Chondrocyte (in vitro differentiated cells): ENCODE data around the gene KLHL25. TPM values are rescaled to one million over a fixed set of nuclear protein-coding genes. Genes with fewer than 3 reads are reported as not detected.

Experiments used
- DNase-seq: peaks from one replicate; pipeline ENCODE4 v3.0.0; 2021; ENCODE audit warnings: mixed read lengths, low spot score
- H3K27ac Mint-ChIP-seq: one replicate; pipeline ENCODE4 v1.8.0; 2021; ENCODE audit warnings: mild to moderate bottlenecking, moderate library complexity, mixed read lengths; ENCODE audit not compliant: unreplicated experiment
- H3K27me3 Mint-ChIP-seq: 2 replicates; pipeline ENCODE4 v1.8.0; 2021; ENCODE audit warnings: low read depth, mixed read lengths
- H3K36me3 Mint-ChIP-seq: 2 replicates; pipeline ENCODE4 v1.8.0; 2021; ENCODE audit warnings: low read depth, mixed read lengths
- H3K4me1 Mint-ChIP-seq: 2 replicates; pipeline ENCODE4 v1.8.0; 2021; ENCODE audit warnings: low read depth, mild to moderate bottlenecking, mixed read lengths
- H3K4me3 Mint-ChIP-seq: one replicate; pipeline ENCODE4 v1.8.0; 2021; ENCODE audit warnings: mild to moderate bottlenecking, moderate library complexity, mixed read lengths; ENCODE audit not compliant: unreplicated experiment
- H3K9me3 Mint-ChIP-seq: 2 replicates; pipeline ENCODE4 v1.8.0; 2021; ENCODE audit warnings: low read depth, mixed read lengths
- total RNA-seq: library from RNA; stranded (reverse); gene quantifications from 3 replicates; pipeline ENCODE4 v1.2.1, GENCODE V29; 2021
- TF ChIP-seq, protein P1 (sequence below): fragments of 200-600 bp; sonication (generic); IDR thresholded peaks from 2 replicates; pipeline ENCODE4 v1.5.0; 2021; ENCODE audit warnings: antibody characterized with exemption, mild to moderate bottlenecking, moderate library complexity

Gene KLHL25
- total RNA-seq, 1 donor from 2014 or later = 3.4 TPM

DNA sequence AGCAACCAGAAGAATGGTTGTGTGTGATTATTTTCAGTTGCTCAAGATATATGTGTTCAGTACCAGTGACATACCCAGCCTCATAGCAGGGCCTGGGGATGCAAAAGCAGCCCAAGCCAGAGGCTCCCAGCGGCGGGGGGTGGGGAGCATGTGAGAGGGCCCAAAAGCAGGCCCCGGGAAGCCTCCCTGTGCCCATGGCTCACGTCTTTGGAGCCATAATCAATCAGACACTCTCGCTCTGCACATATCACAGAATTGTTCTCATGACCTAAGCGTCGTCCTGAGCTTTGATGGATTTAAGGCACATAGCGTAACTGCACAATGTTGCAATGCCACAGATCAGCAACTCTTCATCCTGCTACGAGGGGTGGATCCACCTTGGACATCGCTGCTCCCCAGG lies 20.8 kb downstream of the KLHL25 start:
- H3K4me1 Mint-ChIP-seq = peaks cover 26% of the 10 kb centered on the region

GRCh38 chr15:85773249-85773648 lies 21.5 kb downstream of the KLHL25 start:
- no peak overlapping the region for H3K27ac Mint-ChIP-seq

More for the DNA sequence above, 20.8 kb downstream of the KLHL25 start:
- DNase-seq = no peak
- no peaks in the 10 kb centered on the region for H3K9me3 Mint-ChIP-seq
- no peak overlapping the region for H3K27ac Mint-ChIP-seq
- no peaks in the 10 kb centered on the region for H3K27me3 Mint-ChIP-seq
- H3K4me3 Mint-ChIP-seq = no peak overlapping the region
- TF ChIP-seq, protein P1, sequence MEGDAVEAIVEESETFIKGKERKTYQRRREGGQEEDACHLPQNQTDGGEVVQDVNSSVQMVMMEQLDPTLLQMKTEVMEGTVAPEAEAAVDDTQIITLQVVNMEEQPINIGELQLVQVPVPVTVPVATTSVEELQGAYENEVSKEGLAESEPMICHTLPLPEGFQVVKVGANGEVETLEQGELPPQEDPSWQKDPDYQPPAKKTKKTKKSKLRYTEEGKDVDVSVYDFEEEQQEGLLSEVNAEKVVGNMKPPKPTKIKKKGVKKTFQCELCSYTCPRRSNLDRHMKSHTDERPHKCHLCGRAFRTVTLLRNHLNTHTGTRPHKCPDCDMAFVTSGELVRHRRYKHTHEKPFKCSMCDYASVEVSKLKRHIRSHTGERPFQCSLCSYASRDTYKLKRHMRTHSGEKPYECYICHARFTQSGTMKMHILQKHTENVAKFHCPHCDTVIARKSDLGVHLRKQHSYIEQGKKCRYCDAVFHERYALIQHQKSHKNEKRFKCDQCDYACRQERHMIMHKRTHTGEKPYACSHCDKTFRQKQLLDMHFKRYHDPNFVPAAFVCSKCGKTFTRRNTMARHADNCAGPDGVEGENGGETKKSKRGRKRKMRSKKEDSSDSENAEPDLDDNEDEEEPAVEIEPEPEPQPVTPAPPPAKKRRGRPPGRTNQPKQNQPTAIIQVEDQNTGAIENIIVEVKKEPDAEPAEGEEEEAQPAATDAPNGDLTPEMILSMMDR = no peak
- no peaks in the 10 kb centered on the region for H3K36me3 Mint-ChIP-seq

DNA sequence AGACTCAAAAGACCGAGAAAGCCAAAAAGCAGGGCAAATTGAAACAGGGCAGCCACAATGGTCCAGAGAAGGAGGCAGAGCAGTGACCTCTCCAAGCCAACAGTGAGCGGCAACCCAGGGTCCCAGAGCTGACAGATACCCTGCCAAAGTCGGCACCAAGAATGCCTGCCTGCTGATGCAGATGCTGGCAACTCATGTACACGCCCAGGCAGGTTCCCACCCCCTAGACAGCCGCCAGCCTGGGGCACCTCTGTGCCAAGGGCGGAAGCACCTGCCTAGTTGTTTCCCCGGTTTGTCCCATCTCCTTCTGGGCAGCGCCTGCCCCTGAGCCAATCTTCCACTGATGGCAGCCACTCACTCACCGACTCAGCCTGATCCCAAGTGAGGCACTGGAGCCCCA lies 22.1 kb downstream of the KLHL25 start:
- H3K4me1 Mint-ChIP-seq = peaks cover 23% of the 10 kb centered on the region
- H3K27ac Mint-ChIP-seq = no peak overlapping the region

More at GRCh38 chr15:85773249-85773648, 21.5 kb downstream of the KLHL25 start:
- Mint-ChIP-seq H3K4me3 (no peak overlapping the region), H3K9me3 (no peaks in the 10 kb centered on the region), H3K4me1 (peaks cover 26% of the 10 kb centered on the region), H3K36me3 (no peaks in the 10 kb centered on the region), H3K27me3 (no peaks in the 10 kb centered on the region)
- TF ChIP-seq, protein P1 = no peak
- no peak for DNase-seq

GRCh38 chr15:85771781-85772445 lies 22.8 kb downstream of the KLHL25 start:
- H3K4me1 Mint-ChIP-seq = peaks cover 23% of the 10 kb centered on the region
- no peaks in the 10 kb centered on the region for H3K27me3 Mint-ChIP-seq
- no peak for DNase-seq
- H3K9me3 Mint-ChIP-seq = no peaks in the 10 kb centered on the region
- H3K36me3 Mint-ChIP-seq = no peaks in the 10 kb centered on the region
- no peak overlapping the region for H3K4me3 Mint-ChIP-seq
- TF ChIP-seq, protein P1 = no peak
- no peak overlapping the region for H3K27ac Mint-ChIP-seq

More for the DNA sequence above, 22.1 kb downstream of the KLHL25 start:
- Mint-ChIP-seq H3K36me3 (no peaks in the 10 kb centered on the region), H3K9me3 (no peaks in the 10 kb centered on the region), H3K27me3 (no peaks in the 10 kb centered on the region), H3K4me3 (no peak overlapping the region)
- no peak for DNase-seq
- TF ChIP-seq, protein P1 = no peak

DNA sequence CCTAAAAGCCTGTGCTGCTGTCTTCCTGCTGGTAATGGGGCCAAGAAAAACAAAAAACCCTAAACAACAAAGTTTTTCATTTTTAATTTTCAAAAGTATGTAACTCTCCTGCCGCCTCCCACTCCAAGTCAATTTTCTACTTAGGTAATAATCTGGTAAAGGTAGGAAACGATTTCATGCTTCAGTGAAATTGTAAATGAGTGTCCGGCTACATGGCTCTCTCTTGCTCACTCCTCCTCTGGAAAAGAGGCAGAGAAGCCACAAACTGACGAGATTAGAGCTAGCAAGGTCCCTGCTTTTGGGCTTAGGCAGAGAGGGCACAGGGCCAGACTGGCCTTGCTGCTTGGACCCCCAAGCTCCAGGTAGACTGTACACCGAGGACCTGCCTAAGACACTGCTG lies 23.5 kb downstream of the KLHL25 start:
- Mint-ChIP-seq H3K27ac (no peak overlapping the region), H3K4me1 (peaks cover 27% of the 10 kb centered on the region), H3K36me3 (no peaks in the 10 kb centered on the region), H3K27me3 (no peaks in the 10 kb centered on the region), H3K4me3 (no peak overlapping the region), H3K9me3 (no peaks in the 10 kb centered on the region)
- DNase-seq = no peak
- TF ChIP-seq, protein P1 = no peak
